ENCODE data around the gene WDFY2. TPM values are rescaled to one million over a fixed set of nuclear protein-coding genes. Genes with fewer than 3 reads are reported as not detected.

WDFY2 gene
- total RNA-seq, 1 donor from 2014 or later, result 20.8 TPM

GRCh38 chr13:51579676-51580075, 4.6 kb upstream of the WDFY2 start:
- intact Hi-C loops (cut with micrococcal nuclease), result loop anchor here (5.0 kb wide), 1 partner anchor 548 kb away; the partner anchor contains the start of gene NEK5
- ATAC-seq (ENCODE audit: low read depth), result no peak
- Mint-ChIP-seq H3K4me1 (peaks cover 4% of the 10 kb centered on the region), H3K27ac (no peak overlapping the region), H3K4me3 (no peak overlapping the region), H3K9me3 (no peaks in the 10 kb centered on the region), H3K36me3 (ENCODE audit: low read depth) (peaks cover 2% of the 10 kb centered on the region), H3K27me3 (no peaks in the 10 kb centered on the region)
- POLR2A ChIA-PET, result no interaction called here
- no peak for TF ChIP-seq CTCF (IDR thresholded peaks at IDR 0.05)
- CTCF ChIA-PET, result no interaction called here
- DNase-seq, result no peak

DNA sequence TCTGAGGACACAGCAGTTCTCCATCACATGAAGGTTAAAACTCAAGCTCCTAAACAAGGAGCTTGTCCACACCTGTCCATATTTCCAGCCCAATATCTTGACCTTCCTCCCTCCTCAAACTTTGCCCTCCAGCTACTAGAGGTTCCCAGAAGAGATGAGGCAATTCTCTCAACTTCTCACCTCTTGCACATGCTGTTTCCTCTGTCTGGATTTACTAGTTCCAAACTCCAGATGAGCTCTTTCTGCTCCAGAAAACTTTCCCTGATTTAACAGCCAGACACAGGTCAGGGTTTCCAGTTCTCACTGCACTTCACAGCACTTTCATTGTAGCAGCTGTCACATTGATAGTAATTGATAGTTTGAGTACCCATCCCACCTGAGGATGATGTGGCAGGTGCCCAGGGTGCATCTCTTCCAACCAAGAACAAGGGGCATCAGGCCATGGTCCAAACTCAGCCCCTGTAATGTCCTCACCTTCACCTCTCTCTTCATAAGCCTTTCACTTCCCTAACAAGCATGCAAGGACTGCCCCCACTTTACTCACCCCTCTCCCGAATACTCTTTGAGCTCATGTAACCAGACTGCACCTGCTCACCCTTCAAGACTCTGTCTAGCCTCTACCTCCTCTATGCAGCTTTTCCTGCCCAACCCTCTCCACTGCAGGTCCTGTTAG, 3.0 kb upstream of the WDFY2 start:
- ATAC-seq (ENCODE audit: low read depth) (no peak), DNase-seq (no peak)
- intact Hi-C loops (cut with micrococcal nuclease), result loop anchor here (5.0 kb wide), 1 partner anchor 546 kb away; the partner anchor contains the start of gene NEK5
- POLR2A ChIA-PET, result interaction anchor here (7.3 kb wide), 1 partner anchor 128 kb away, joined by 156 read pairs; the partner anchor contains the start of gene INTS6
- no peaks in the 10 kb centered on the region for H3K9me3 Mint-ChIP-seq
- CTCF ChIA-PET, result no interaction called here
- H3K27ac Mint-ChIP-seq, result no peak overlapping the region
- no peaks in the 10 kb centered on the region for H3K27me3 Mint-ChIP-seq
- H3K4me1 Mint-ChIP-seq, result peaks cover 13% of the 10 kb centered on the region
- no peak overlapping the region for H3K4me3 Mint-ChIP-seq
- peaks cover 4% of the 10 kb centered on the region for H3K36me3 Mint-ChIP-seq (ENCODE audit: low read depth)
- no peak for TF ChIP-seq CTCF (IDR thresholded peaks at IDR 0.05)

DNA sequence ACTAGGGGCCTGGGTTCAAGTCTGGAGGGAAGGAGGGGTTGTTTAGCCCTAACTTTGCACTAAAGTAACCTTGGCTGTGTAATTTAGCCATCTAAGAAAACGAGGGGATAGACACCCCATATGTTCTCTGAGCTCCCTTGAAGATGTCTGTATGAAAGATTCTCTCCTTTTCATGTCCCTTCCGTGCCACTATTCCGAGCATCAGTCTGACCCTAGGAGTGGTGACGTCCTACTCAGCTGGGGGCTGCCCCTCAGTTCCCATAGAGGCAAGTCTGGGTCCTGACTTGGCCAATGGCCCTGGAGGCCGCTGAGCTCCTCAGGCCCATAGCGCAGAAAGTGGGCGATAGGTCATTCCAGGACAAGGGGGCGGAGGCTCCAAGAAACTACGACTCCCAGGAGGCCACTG, 790 bp upstream of the WDFY2 start:
- H3K27me3 Mint-ChIP-seq, result no peaks in the 10 kb centered on the region
- peak overlapping the region; percentile 94 for H3K4me3 Mint-ChIP-seq
- H3K36me3 Mint-ChIP-seq (ENCODE audit: low read depth), result peaks cover 6% of the 10 kb centered on the region
- H3K4me1 Mint-ChIP-seq, result peaks cover 25% of the 10 kb centered on the region
- DNase-seq (no peak), ATAC-seq (ENCODE audit: low read depth) (no peak)
- no peaks in the 10 kb centered on the region for H3K9me3 Mint-ChIP-seq
- intact Hi-C loops (cut with micrococcal nuclease), result loop anchor here (5.0 kb wide), 1 partner anchor 544 kb away; the partner anchor contains the start of gene NEK5
- ChIA-PET POLR2A (interaction anchor here (1.0 to 7.3 kb wide), 2 partner anchors 31 to 130 kb away, joined by 4 to 156 read pairs; partner anchors contain the start of gene INTS6), CTCF (interaction anchor here (1.0 to 1.4 kb wide), 2 partner anchors 149 to 215 kb away, joined by 3 to 5 read pairs; no protein-coding TSS in a partner anchor)
- TF ChIP-seq CTCF (IDR thresholded peaks at IDR 0.05), result no peak
- peak overlapping the region; percentile 97 for H3K27ac Mint-ChIP-seq

GRCh38 chr13:51584731-51585672, 740 bp downstream of the WDFY2 start:
- peak; percentile 35 for ATAC-seq (ENCODE audit: low read depth)
- intact Hi-C loops (cut with micrococcal nuclease), result loop anchor here (1.0 to 5.0 kb wide), 14 partner anchors 10 to 1792 kb away; partner anchors contain the start of genes ALG11, CKAP2, INTS6 and KPNA3
- TF ChIP-seq CTCF (IDR thresholded peaks at IDR 0.05), result no peak
- Mint-ChIP-seq H3K36me3 (ENCODE audit: low read depth) (peaks cover 6% of the 10 kb centered on the region), H3K4me3 (peak overlapping the region; percentile 94), H3K9me3 (no peaks in the 10 kb centered on the region), H3K4me1 (peaks cover 35% of the 10 kb centered on the region), H3K27me3 (no peaks in the 10 kb centered on the region), H3K27ac (peak overlapping the region; percentile 97)
- POLR2A ChIA-PET, result interaction anchor here (0.6 to 7.3 kb wide), 16 partner anchors 10 to 218 kb away, joined by 3 to 156 read pairs (median 4); partner anchors contain the start of gene INTS6
- DNase-seq, result no peak
- CTCF ChIA-PET, result interaction anchor here (0.9 to 1.8 kb wide), 7 partner anchors 10 to 179 kb away, joined by 3 to 6 read pairs (median 4); partner anchors contain the start of gene INTS6

Data from activated B cell treated with CpG ODN at 0.5 μM for 24 hours (primary cell).